ENCODE measurements around the gene NPAS3.

- TF ChIP-seq POLR2AphosphoS5 (IDR thresholded peaks at IDR 0.05; ENCODE audit: low read depth, low read length), result no peak
- TF ChIP-seq, protein P1, sequence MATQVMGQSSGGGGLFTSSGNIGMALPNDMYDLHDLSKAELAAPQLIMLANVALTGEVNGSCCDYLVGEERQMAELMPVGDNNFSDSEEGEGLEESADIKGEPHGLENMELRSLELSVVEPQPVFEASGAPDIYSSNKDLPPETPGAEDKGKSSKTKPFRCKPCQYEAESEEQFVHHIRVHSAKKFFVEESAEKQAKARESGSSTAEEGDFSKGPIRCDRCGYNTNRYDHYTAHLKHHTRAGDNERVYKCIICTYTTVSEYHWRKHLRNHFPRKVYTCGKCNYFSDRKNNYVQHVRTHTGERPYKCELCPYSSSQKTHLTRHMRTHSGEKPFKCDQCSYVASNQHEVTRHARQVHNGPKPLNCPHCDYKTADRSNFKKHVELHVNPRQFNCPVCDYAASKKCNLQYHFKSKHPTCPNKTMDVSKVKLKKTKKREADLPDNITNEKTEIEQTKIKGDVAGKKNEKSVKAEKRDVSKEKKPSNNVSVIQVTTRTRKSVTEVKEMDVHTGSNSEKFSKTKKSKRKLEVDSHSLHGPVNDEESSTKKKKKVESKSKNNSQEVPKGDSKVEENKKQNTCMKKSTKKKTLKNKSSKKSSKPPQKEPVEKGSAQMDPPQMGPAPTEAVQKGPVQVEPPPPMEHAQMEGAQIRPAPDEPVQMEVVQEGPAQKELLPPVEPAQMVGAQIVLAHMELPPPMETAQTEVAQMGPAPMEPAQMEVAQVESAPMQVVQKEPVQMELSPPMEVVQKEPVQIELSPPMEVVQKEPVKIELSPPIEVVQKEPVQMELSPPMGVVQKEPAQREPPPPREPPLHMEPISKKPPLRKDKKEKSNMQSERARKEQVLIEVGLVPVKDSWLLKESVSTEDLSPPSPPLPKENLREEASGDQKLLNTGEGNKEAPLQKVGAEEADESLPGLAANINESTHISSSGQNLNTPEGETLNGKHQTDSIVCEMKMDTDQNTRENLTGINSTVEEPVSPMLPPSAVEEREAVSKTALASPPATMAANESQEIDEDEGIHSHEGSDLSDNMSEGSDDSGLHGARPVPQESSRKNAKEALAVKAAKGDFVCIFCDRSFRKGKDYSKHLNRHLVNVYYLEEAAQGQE (IDR thresholded peaks at IDR 0.05; ENCODE audit: insufficient read depth in 1 of 2, low read depth in 2 of 2, low read length in 2 of 2), result no peak
Measured at GRCh38 chr14:33206981-33207380, 268.3 kb downstream of the NPAS3 start.

Data from PFSK-1 (cell line).